ENCODE measurements around the gene SLC35F1. TPM values are rescaled to one million over a fixed set of nuclear protein-coding genes. Genes with fewer than 3 reads are reported as not detected.

SLC35F1 gene
- polyA plus RNA-seq, 1 donor = 5.1 TPM

- Histone ChIP-seq H3K4me1 (ENCODE audit: control insufficient read depth, insufficient read depth, low read length) (no peaks in the 10 kb centered on the region), H3K27ac (ENCODE audit: low read length) (no peak overlapping the region), H3K4me3 (ENCODE audit: low read length) (no peak overlapping the region), H3K36me3 (ENCODE audit: control insufficient read depth, insufficient read depth, low read length) (no peaks in the 10 kb centered on the region), H3K27me3 (ENCODE audit: control insufficient read depth, insufficient read depth, low read length) (no peaks in the 10 kb centered on the region), H3K9me3 (ENCODE audit: control insufficient read depth, low read depth, low read length) (no peaks in the 10 kb centered on the region)
- DNase-seq = no peak
These were observed 374.2 kb downstream of the SLC35F1 start for GRCh38 chr6:118281291-118281690.

GRCh38 chr6:118283766-118284165, 376.7 kb downstream of the SLC35F1 start:
- WGBS (ENCODE audit: insufficient coverage, low lambda C conversion rate) = 24% methylated on average over 2 of the region's 8 CpGs
- no peak overlapping the region for H3K4me3 ChIP-seq (ENCODE audit: low read length)
- H3K36me3 ChIP-seq (ENCODE audit: control insufficient read depth, insufficient read depth, low read length) = no peaks in the 10 kb centered on the region
- no peaks in the 10 kb centered on the region for H3K9me3 ChIP-seq (ENCODE audit: control insufficient read depth, low read depth, low read length)
- H3K4me1 ChIP-seq (ENCODE audit: control insufficient read depth, insufficient read depth, low read length) = no peaks in the 10 kb centered on the region
- no peak for DNase-seq
- no peak overlapping the region for H3K27ac ChIP-seq (ENCODE audit: low read length)
- no peaks in the 10 kb centered on the region for H3K27me3 ChIP-seq (ENCODE audit: control insufficient read depth, insufficient read depth, low read length)

GRCh38 chr6:118284736-118285360, 377.8 kb downstream of the SLC35F1 start:
- Histone ChIP-seq H3K27ac (ENCODE audit: low read length) (no peak overlapping the region), H3K27me3 (ENCODE audit: control insufficient read depth, insufficient read depth, low read length) (no peaks in the 10 kb centered on the region), H3K4me3 (ENCODE audit: low read length) (no peak overlapping the region), H3K36me3 (ENCODE audit: control insufficient read depth, insufficient read depth, low read length) (no peaks in the 10 kb centered on the region), H3K4me1 (ENCODE audit: control insufficient read depth, insufficient read depth, low read length) (no peaks in the 10 kb centered on the region), H3K9me3 (ENCODE audit: control insufficient read depth, low read depth, low read length) (no peaks in the 10 kb centered on the region)
- 86% methylated on average over 1 of the region's 5 CpGs for WGBS (ENCODE audit: insufficient coverage, low lambda C conversion rate)
- no peak for DNase-seq

GRCh38 chr6:118285791-118286190, 378.7 kb downstream of the SLC35F1 start:
- Histone ChIP-seq H3K4me3 (ENCODE audit: low read length) (no peak overlapping the region), H3K27me3 (ENCODE audit: control insufficient read depth, insufficient read depth, low read length) (no peaks in the 10 kb centered on the region), H3K4me1 (ENCODE audit: control insufficient read depth, insufficient read depth, low read length) (no peaks in the 10 kb centered on the region), H3K27ac (ENCODE audit: low read length) (no peak overlapping the region), H3K36me3 (ENCODE audit: control insufficient read depth, insufficient read depth, low read length) (no peaks in the 10 kb centered on the region), H3K9me3 (ENCODE audit: control insufficient read depth, low read depth, low read length) (no peaks in the 10 kb centered on the region)
- WGBS (ENCODE audit: insufficient coverage, low lambda C conversion rate) = no CpG with 5 or more reads among the region's 1 CpG
- no peak for DNase-seq

GRCh38 chr6:118288355-118289124, 381.5 kb downstream of the SLC35F1 start:
- Histone ChIP-seq H3K4me1 (ENCODE audit: control insufficient read depth, insufficient read depth, low read length) (no peaks in the 10 kb centered on the region), H3K4me3 (ENCODE audit: low read length) (no peak overlapping the region), H3K27me3 (ENCODE audit: control insufficient read depth, insufficient read depth, low read length) (no peaks in the 10 kb centered on the region), H3K9me3 (ENCODE audit: control insufficient read depth, low read depth, low read length) (no peaks in the 10 kb centered on the region), H3K36me3 (ENCODE audit: control insufficient read depth, insufficient read depth, low read length) (no peaks in the 10 kb centered on the region), H3K27ac (ENCODE audit: low read length) (no peak overlapping the region)
- WGBS (ENCODE audit: insufficient coverage, low lambda C conversion rate) = no CpG with 5 or more reads among the region's 2 CpGs
- no peak for DNase-seq

GRCh38 chr6:118292558-118292957, 385.5 kb downstream of the SLC35F1 start:
- DNase-seq = no peak
- H3K27me3 ChIP-seq (ENCODE audit: control insufficient read depth, insufficient read depth, low read length) = no peaks in the 10 kb centered on the region
- no peaks in the 10 kb centered on the region for H3K4me1 ChIP-seq (ENCODE audit: control insufficient read depth, insufficient read depth, low read length)
- no peaks in the 10 kb centered on the region for H3K9me3 ChIP-seq (ENCODE audit: control insufficient read depth, low read depth, low read length)
- 56% methylated on average over 2 of the region's 4 CpGs for WGBS (ENCODE audit: insufficient coverage, low lambda C conversion rate)
- H3K36me3 ChIP-seq (ENCODE audit: control insufficient read depth, insufficient read depth, low read length) = no peaks in the 10 kb centered on the region
- H3K4me3 ChIP-seq (ENCODE audit: low read length) = no peak overlapping the region
- H3K27ac ChIP-seq (ENCODE audit: low read length) = no peak overlapping the region

- no CpG with 5 or more reads among the region's 1 CpG for WGBS (ENCODE audit: insufficient coverage, low lambda C conversion rate)
- H3K27ac ChIP-seq (ENCODE audit: low read length) = no peak overlapping the region
These were observed 387.8 kb downstream of the SLC35F1 start for GRCh38 chr6:118294906-118295305.

GRCh38 chr6:118295336-118295735, 388.3 kb downstream of the SLC35F1 start:
- no peak for DNase-seq
- H3K4me1 ChIP-seq (ENCODE audit: control insufficient read depth, insufficient read depth, low read length) = no peaks in the 10 kb centered on the region
- no peaks in the 10 kb centered on the region for H3K27me3 ChIP-seq (ENCODE audit: control insufficient read depth, insufficient read depth, low read length)
- H3K36me3 ChIP-seq (ENCODE audit: control insufficient read depth, insufficient read depth, low read length) = no peaks in the 10 kb centered on the region
- no peak overlapping the region for H3K4me3 ChIP-seq (ENCODE audit: low read length)
- H3K27ac ChIP-seq (ENCODE audit: low read length) = no peak overlapping the region
- no peaks in the 10 kb centered on the region for H3K9me3 ChIP-seq (ENCODE audit: control insufficient read depth, low read depth, low read length)

More at GRCh38 chr6:118294906-118295305, 387.8 kb downstream of the SLC35F1 start:
- H3K4me1 ChIP-seq (ENCODE audit: control insufficient read depth, insufficient read depth, low read length) = no peaks in the 10 kb centered on the region
- no peaks in the 10 kb centered on the region for H3K9me3 ChIP-seq (ENCODE audit: control insufficient read depth, low read depth, low read length)
- no peaks in the 10 kb centered on the region for H3K36me3 ChIP-seq (ENCODE audit: control insufficient read depth, insufficient read depth, low read length)
- no peaks in the 10 kb centered on the region for H3K27me3 ChIP-seq (ENCODE audit: control insufficient read depth, insufficient read depth, low read length)
- no peak overlapping the region for H3K4me3 ChIP-seq (ENCODE audit: low read length)
- DNase-seq = no peak

- no peak for DNase-seq
- Histone ChIP-seq H3K27ac (ENCODE audit: low read length) (no peak overlapping the region), H3K9me3 (ENCODE audit: control insufficient read depth, low read depth, low read length) (no peaks in the 10 kb centered on the region), H3K36me3 (ENCODE audit: control insufficient read depth, insufficient read depth, low read length) (no peaks in the 10 kb centered on the region), H3K27me3 (ENCODE audit: control insufficient read depth, insufficient read depth, low read length) (no peaks in the 10 kb centered on the region), H3K4me3 (ENCODE audit: low read length) (no peak overlapping the region), H3K4me1 (ENCODE audit: control insufficient read depth, insufficient read depth, low read length) (no peaks in the 10 kb centered on the region)
- WGBS (ENCODE audit: insufficient coverage, low lambda C conversion rate) = no CpG with 5 or more reads among the region's 5 CpGs
These were observed 389.3 kb downstream of the SLC35F1 start for GRCh38 chr6:118296129-118296901.

GRCh38 chr6:118297821-118298220, 390.8 kb downstream of the SLC35F1 start:
- Histone ChIP-seq H3K4me3 (ENCODE audit: low read length) (no peak overlapping the region), H3K4me1 (ENCODE audit: control insufficient read depth, insufficient read depth, low read length) (no peaks in the 10 kb centered on the region), H3K27me3 (ENCODE audit: control insufficient read depth, insufficient read depth, low read length) (no peaks in the 10 kb centered on the region), H3K36me3 (ENCODE audit: control insufficient read depth, insufficient read depth, low read length) (no peaks in the 10 kb centered on the region), H3K27ac (ENCODE audit: low read length) (no peak overlapping the region), H3K9me3 (ENCODE audit: control insufficient read depth, low read depth, low read length) (no peaks in the 10 kb centered on the region)
- DNase-seq = no peak
- WGBS (ENCODE audit: insufficient coverage, low lambda C conversion rate) = no CpG with 5 or more reads among the region's 2 CpGs

Measured in large intestine (tissue), 3 donors.